Ascending aorta (tissue), 2 donors: Measurements from ENCODE around the gene ADGRA3. TPM values are rescaled to one million over a fixed set of nuclear protein-coding genes. Genes with fewer than 3 reads are reported as not detected.

Source experiments
- DNase-seq, 2 donors: peaks; one replicate each; pipeline ENCODE4 v3.0.0-alpha.2; 2019; ENCODE audit warnings: low spot score in 2 of 2
- H3K27ac ChIP-seq, 2 donors: fragments of 200-600 bp; sonication (generic); one replicate each; pipeline ENCODE4 v1.5.1; 2016 to 2017; ENCODE audit warnings: mild to moderate bottlenecking in 1 of 2
- H3K27me3 ChIP-seq: fragments of 200-600 bp; sonication (generic); one replicate; pipeline ENCODE4 v1.5.1; 2017
- H3K36me3 ChIP-seq, 2 donors: fragments of 200-600 bp; sonication (generic); one replicate each; pipeline ENCODE4 v1.5.1; 2016
- H3K4me1 ChIP-seq, 2 donors: fragments of 200-600 bp; sonication (generic); one replicate each; pipeline ENCODE4 v1.5.1; 2016 to 2017; ENCODE audit warnings: mild to moderate bottlenecking in 1 of 2
- H3K4me3 ChIP-seq, 2 donors: fragments of 200-600 bp; sonication (generic); one replicate each; pipeline ENCODE4 v1.5.1; 2016 to 2017; ENCODE audit warnings: mild to moderate bottlenecking in 1 of 2
- H3K9me3 ChIP-seq, 2 donors: fragments of 200-600 bp; sonication (generic); one replicate each; pipeline ENCODE4 v1.5.1; 2016
- CTCF ChIP-seq, 3 experiments: fragments of 200-600 bp in 2 of 3; fragments of 450-650 bp in 1 of 3; sonication (generic) in 2 of 3; IDR thresholded peaks; one replicate each; pipeline ENCODE4 v1.5.1; 2016 to 2019; ENCODE audit warnings: antibody characterized with exemption in 3 of 3, mild to moderate bottlenecking in 1 of 3, moderate library complexity in 1 of 3
- intact Hi-C: fragments of 100-400 bp; cut with DNase I; formaldehyde crosslinking; loops from one replicate; pipeline ENCODE4 v1.15.1; 2023
- total RNA-seq: library from RNA; depleted of rRNA; stranded (reverse); fragments of >200 nt; gene quantifications from one replicate; pipeline ENCODE4 v1.1.0, GENCODE V29; 2016

The ADGRA3 gene
- total RNA-seq, 1 donor from 2014 or later, result 2.2 TPM

- Histone ChIP-seq H3K27ac (no peak overlapping the region), H3K9me3 (no peaks in the 10 kb centered on the region), H3K4me3 (no peak overlapping the region), H3K4me1 (no peaks in the 10 kb centered on the region), H3K27me3 (no peaks in the 10 kb centered on the region), H3K36me3 (no peaks in the 10 kb centered on the region)
- intact Hi-C loops, result no loop called here
- no peak for DNase-seq
- no peak for TF ChIP-seq CTCF (IDR thresholded peaks at IDR 0.05)
Measured at GRCh38 chr4:22363787-22364186, 152.1 kb downstream of the ADGRA3 start.

- TF ChIP-seq CTCF (IDR thresholded peaks at IDR 0.05), result no peak
- DNase-seq, result no peak
- H3K4me1 ChIP-seq, result no peaks in the 10 kb centered on the region
- H3K27me3 ChIP-seq, result no peaks in the 10 kb centered on the region
- H3K9me3 ChIP-seq, result no peaks in the 10 kb centered on the region
- H3K36me3 ChIP-seq, result no peaks in the 10 kb centered on the region
- intact Hi-C loops, result no loop called here
- H3K27ac ChIP-seq, result no peak overlapping the region
- H3K4me3 ChIP-seq, result no peak overlapping the region
Measured at GRCh38 chr4:22363036-22363435, 152.8 kb downstream of the ADGRA3 start.

DNA sequence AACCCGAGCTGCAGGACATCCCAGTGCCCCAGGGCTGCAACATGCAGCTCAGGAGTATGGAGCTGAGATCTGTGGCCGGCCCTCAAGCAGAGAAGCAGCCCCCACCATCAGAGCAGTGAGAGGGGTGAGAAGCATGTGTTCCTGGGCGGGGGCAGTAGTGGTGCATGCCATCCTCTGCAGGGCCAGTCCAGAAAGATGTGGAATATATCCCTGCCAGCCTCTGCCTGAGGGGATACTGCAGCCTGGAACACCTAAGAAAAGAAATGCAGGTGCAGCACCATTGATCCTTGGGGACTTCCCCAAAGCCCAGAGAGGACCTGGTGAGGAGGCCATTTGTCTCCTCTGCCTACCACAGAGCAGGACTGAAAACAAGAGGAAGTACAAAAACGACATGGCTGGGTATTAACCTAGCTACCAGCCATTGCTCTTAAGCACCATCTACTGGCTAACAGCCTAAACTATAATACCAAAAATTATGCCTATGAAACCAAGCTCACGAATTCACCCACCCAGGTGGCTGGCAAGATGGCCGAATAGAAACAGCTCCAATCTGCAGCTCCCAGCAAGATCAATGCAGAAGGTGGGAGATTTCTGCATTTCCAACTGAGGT is 158.8 kb downstream of the ADGRA3 start:
- no peak overlapping the region for H3K4me3 ChIP-seq
- intact Hi-C loops, result no loop called here
- DNase-seq, result no peak

GRCh38 chr4:22348410-22348809 is 167.5 kb downstream of the ADGRA3 start:
- intact Hi-C loops, result no loop called here
- no peak overlapping the region for H3K4me3 ChIP-seq

More for the DNA sequence above, 158.8 kb downstream of the ADGRA3 start:
- no peaks in the 10 kb centered on the region for H3K36me3 ChIP-seq
- no peaks in the 10 kb centered on the region for H3K4me1 ChIP-seq
- TF ChIP-seq CTCF (IDR thresholded peaks at IDR 0.05), result no peak
- H3K9me3 ChIP-seq, result peaks cover 0 to 6% of the 10 kb centered on the region in 2 donors
- H3K27me3 ChIP-seq, result no peaks in the 10 kb centered on the region
- H3K27ac ChIP-seq, result no peak overlapping the region

DNA sequence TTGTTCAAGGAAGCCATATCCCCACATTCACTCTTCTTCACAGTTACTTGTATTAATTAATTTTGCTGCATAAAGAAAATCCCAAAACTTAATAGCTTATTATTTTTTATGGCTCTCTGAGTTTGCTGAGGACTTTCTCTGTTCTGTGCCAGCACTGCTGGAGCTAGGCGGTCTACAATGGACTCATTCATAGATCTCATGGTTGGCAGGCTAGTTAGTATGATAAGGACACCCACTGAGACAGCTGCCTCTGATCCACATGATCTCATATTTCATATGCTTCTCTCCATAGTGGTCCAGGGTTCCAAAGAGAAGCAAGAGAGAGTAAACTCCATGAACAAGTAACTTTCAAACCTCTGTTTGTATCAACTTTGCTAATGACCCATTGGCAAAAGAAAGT is 170.2 kb downstream of the ADGRA3 start:
- Histone ChIP-seq H3K4me3 (no peak overlapping the region), H3K4me1 (no peaks in the 10 kb centered on the region), H3K9me3 (no peaks in the 10 kb centered on the region), H3K27ac (no peak overlapping the region), H3K36me3 (no peaks in the 10 kb centered on the region), H3K27me3 (no peaks in the 10 kb centered on the region)
- TF ChIP-seq CTCF (IDR thresholded peaks at IDR 0.05), result no peak
- DNase-seq, result no peak
- intact Hi-C loops, result no loop called here

More at GRCh38 chr4:22348410-22348809, 167.5 kb downstream of the ADGRA3 start:
- DNase-seq, result no peak
- H3K4me1 ChIP-seq, result no peaks in the 10 kb centered on the region
- H3K36me3 ChIP-seq, result no peaks in the 10 kb centered on the region
- no peak overlapping the region for H3K27ac ChIP-seq
- peaks cover 0 to 6% of the 10 kb centered on the region in 2 donors for H3K9me3 ChIP-seq
- no peaks in the 10 kb centered on the region for H3K27me3 ChIP-seq
- TF ChIP-seq CTCF (IDR thresholded peaks at IDR 0.05), result no peak

DNA sequence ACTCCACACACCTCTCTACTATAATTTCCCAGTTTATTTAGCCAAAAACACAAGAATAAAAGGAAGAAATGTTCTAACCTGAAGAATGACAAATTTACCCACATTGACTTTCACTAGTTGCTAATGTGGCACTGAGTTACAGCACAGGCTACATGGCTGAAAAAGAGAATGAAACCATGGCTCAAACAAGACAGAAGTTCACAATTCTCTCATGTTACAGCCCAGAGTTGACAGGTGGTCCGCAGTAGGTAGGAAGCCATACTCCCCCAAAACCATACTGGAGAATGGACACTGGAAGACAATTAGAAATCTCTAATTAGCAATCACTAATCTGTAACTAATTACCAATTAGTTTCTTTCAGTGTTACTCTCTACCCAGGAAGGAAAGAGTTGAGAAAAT is 170.8 kb downstream of the ADGRA3 start:
- Histone ChIP-seq H3K4me3 (no peak overlapping the region), H3K36me3 (no peaks in the 10 kb centered on the region), H3K27ac (no peak overlapping the region), H3K4me1 (no peaks in the 10 kb centered on the region), H3K27me3 (no peaks in the 10 kb centered on the region), H3K9me3 (no peaks in the 10 kb centered on the region)
- intact Hi-C loops, result no loop called here
- no peak for TF ChIP-seq CTCF (IDR thresholded peaks at IDR 0.05)
- DNase-seq, result no peak
